ENCODE measurements around the gene SPATA31E1.

DNA sequence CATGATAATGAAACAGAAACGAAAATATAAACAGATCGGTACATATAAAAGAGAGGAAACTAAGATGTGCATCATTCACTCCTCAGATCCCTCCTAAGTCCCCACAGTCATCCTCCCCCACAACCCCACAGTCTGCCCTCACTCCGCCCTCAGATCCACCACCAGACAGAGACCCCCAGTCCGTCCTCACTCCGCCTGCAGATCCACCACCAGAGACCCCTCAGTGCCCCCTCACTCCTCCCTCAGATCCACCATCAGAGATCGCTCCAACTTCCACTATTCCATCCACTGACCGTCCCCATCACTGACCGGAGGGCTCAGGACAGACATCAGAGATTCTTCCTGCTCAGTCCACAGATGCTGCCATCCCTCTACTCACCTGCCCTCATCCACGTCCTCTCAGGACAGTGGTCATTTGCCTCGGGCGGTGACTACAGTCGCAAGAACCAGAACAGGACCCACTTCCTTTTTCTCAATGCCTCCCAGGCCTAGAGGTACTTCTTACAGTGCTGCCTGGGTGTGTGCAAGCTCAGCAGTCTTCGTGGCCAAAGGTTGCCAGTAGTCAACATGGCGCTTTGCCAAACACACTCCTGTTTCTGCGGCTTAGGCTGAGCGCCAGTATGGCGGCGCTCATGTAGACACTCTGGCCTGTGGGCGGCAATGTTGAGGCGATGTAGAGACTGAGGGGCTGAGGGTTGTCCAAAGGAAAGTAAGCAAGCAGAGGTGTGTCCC is 26.8 kb downstream of the SPATA31E1 start:
- TF ChIP-seq EZH2 (IDR thresholded peaks at IDR 0.05; ENCODE audit: borderline replicate concordance, low read length) = no peak
- TF ChIP-seq CTCF (conservative IDR thresholded peaks at IDR 0.05 in 1 of 2, IDR thresholded peaks at IDR 0.05 in 1 of 2; ENCODE audit: extremely low read depth in 1 of 2, insufficient read depth in 1 of 2, low read depth in 1 of 2, low read length in 2 of 2) = no peak

Measured in mammary epithelial cell (primary cell).